WTC11 (cell line): ENCODE data around the gene COL10A1. TPM values are rescaled to one million over a fixed set of nuclear protein-coding genes. Genes with fewer than 3 reads are reported as not detected.

ENCODE experiments used
- ATAC-seq: fragments of 200-7000 bp; cut with Tn5 transposase; 2 replicates; pipeline ENCODE4 v1.10.0; 2021; ENCODE audit warnings: mild to moderate bottlenecking, moderate library complexity
- CTCF ChIA-PET: fragments of 300-600 bp; sonication (Branson Sonifier 250); formaldehyde crosslinking; loops from one replicate; lab custom pipeline; 2021; ENCODE audit warnings: antibody characterized with exemption; lab: Charles Lee
- POLR2A ChIA-PET: fragments of 350-600 bp; sonication (Branson Sonifier 250); formaldehyde crosslinking; loops from one replicate; lab custom pipeline; 2021; ENCODE audit warnings: antibody characterized with exemption; lab: Charles Lee
- DNase-seq: peaks from one replicate; pipeline ENCODE4 v3.0.0; 2021; ENCODE audit warnings: low spot score
- H3K27ac Mint-ChIP-seq: 2 replicates; pipeline ENCODE4 v1.8.0; 2021; ENCODE audit warnings: mixed read lengths
- H3K27me3 Mint-ChIP-seq: 2 replicates; pipeline ENCODE4 v1.8.0; 2021; ENCODE audit warnings: low read depth, mild to moderate bottlenecking, moderate library complexity, mixed read lengths
- H3K36me3 Mint-ChIP-seq: 2 replicates; pipeline ENCODE4 v1.8.0; 2021; ENCODE audit warnings: mixed read lengths
- H3K4me1 Mint-ChIP-seq: 2 replicates; pipeline ENCODE4 v1.8.0; 2022; ENCODE audit warnings: mixed read lengths
- H3K4me3 Mint-ChIP-seq: 2 replicates; pipeline ENCODE4 v1.8.0; 2021; ENCODE audit warnings: mild to moderate bottlenecking, moderate library complexity, mixed read lengths
- H3K9me3 Mint-ChIP-seq: 2 replicates; pipeline ENCODE4 v1.8.0; 2021; ENCODE audit warnings: mixed read lengths
- CREM ChIP-seq: sonication (generic); formaldehyde crosslinking; IDR thresholded peaks from 2 replicates; pipeline ENCODE4 v1.8.1; 2022; ENCODE audit warnings: mild to moderate bottlenecking, missing genetic modification reagents, moderate library complexity
- FOXJ3 ChIP-seq: sonication (generic); formaldehyde crosslinking; IDR thresholded peaks from 2 replicates; pipeline ENCODE4 v1.9.0; 2021; ENCODE audit warnings: missing genetic modification reagents, mild to moderate bottlenecking, borderline replicate concordance
- GRHL2 ChIP-seq: fragments of 250-450 bp; sonication (Bioruptor Pico); IDR thresholded peaks from 2 replicates; pipeline ENCODE4 v1.8.0; 2022; ENCODE audit warnings: mild to moderate bottlenecking, moderate library complexity; ENCODE audit not compliant: insufficient replicate concordance, severe bottlenecking
- GTF2I ChIP-seq: fragments of 250-450 bp; sonication (Bioruptor Pico); conservative IDR thresholded peaks from 2 replicates; pipeline ENCODE4 v1.4.0; 2021; ENCODE audit warnings: mild to moderate bottlenecking
- JUN ChIP-seq: sonication (generic); formaldehyde crosslinking; IDR thresholded peaks from 2 replicates; pipeline ENCODE4 v1.8.0; 2023; ENCODE audit warnings: mild to moderate bottlenecking, missing genetic modification reagents
- MYBL2 ChIP-seq: sonication (generic); formaldehyde crosslinking; IDR thresholded peaks from 2 replicates; pipeline ENCODE4 v1.8.1; 2023; ENCODE audit warnings: mild to moderate bottlenecking, moderate library complexity, missing genetic modification reagents
- NR2C2 ChIP-seq: sonication (generic); formaldehyde crosslinking; IDR thresholded peaks from 2 replicates; pipeline ENCODE4 v1.8.0; 2022; ENCODE audit warnings: mild to moderate bottlenecking, missing genetic modification reagents
- RELA ChIP-seq: sonication (generic); formaldehyde crosslinking; IDR thresholded peaks from 2 replicates; pipeline ENCODE4 v1.8.1; 2022; ENCODE audit warnings: missing genetic modification reagents, mild to moderate bottlenecking, borderline replicate concordance
- SMAD3 ChIP-seq: sonication (generic); formaldehyde crosslinking; IDR thresholded peaks from 2 replicates; pipeline ENCODE4 v1.8.0; 2022; ENCODE audit warnings: missing genetic modification reagents, mild to moderate bottlenecking, borderline replicate concordance
- TEAD4 ChIP-seq: sonication (generic); formaldehyde crosslinking; IDR thresholded peaks from 2 replicates; pipeline ENCODE4 v1.8.0; 2022; ENCODE audit warnings: mild to moderate bottlenecking, missing genetic modification reagents
- ZBTB21 ChIP-seq: sonication (generic); formaldehyde crosslinking; IDR thresholded peaks from 2 replicates; pipeline ENCODE4 v1.8.1; 2023; ENCODE audit warnings: mild to moderate bottlenecking, missing genetic modification reagents, borderline replicate concordance
- total RNA-seq: library from RNA; stranded (reverse); gene quantifications from 3 replicates; pipeline ENCODE4 v1.2.3, GENCODE V29; 2021
- TF ChIP-seq, protein P1 (sequence below): sonication (generic); formaldehyde crosslinking; IDR thresholded peaks from 2 replicates; pipeline ENCODE4 v1.8.1; 2023; ENCODE audit warnings: mild to moderate bottlenecking, missing genetic modification reagents, moderate library complexity
- TF ChIP-seq, protein P2 (sequence below): fragments of 250-450 bp; sonication (Bioruptor Pico); IDR thresholded peaks from 2 replicates; pipeline ENCODE4 v1.8.0; 2021; ENCODE audit warnings: mild to moderate bottlenecking
- TF ChIP-seq, protein P3 (sequence below): sonication (generic); formaldehyde crosslinking; IDR thresholded peaks from 2 replicates; pipeline ENCODE4 v1.8.1; 2023; ENCODE audit warnings: mild to moderate bottlenecking, missing genetic modification reagents
- TF ChIP-seq, protein P4 (sequence below): sonication (generic); formaldehyde crosslinking; IDR thresholded peaks from 2 replicates; pipeline ENCODE4 v1.8.0; 2022; ENCODE audit warnings: mild to moderate bottlenecking, missing genetic modification reagents
- TF ChIP-seq, protein P5 (sequence below): sonication (generic); formaldehyde crosslinking; IDR thresholded peaks from 2 replicates; pipeline ENCODE4 v1.8.0; 2022; ENCODE audit warnings: missing genetic modification reagents
- TF ChIP-seq, protein P6 (sequence below): sonication (generic); formaldehyde crosslinking; IDR thresholded peaks from 2 replicates; pipeline ENCODE4 v1.8.0; 2022; ENCODE audit warnings: mild to moderate bottlenecking, missing genetic modification reagents
- TF ChIP-seq, protein P7 (sequence below): sonication (generic); formaldehyde crosslinking; IDR thresholded peaks from 2 replicates; pipeline ENCODE4 v1.8.1; 2022; ENCODE audit warnings: low read depth, mild to moderate bottlenecking, moderate library complexity, missing genetic modification reagents, borderline replicate concordance
- TF ChIP-seq, protein P8 (sequence below): sonication (generic); formaldehyde crosslinking; IDR thresholded peaks from 2 replicates; pipeline ENCODE4 v1.8.1; 2023; ENCODE audit warnings: mild to moderate bottlenecking, missing genetic modification reagents, moderate library complexity
- TF ChIP-seq, protein P9 (sequence below): fragments of 200-600 bp; IDR thresholded peaks from 2 replicates; pipeline ENCODE4 v1.8.0; 2022; ENCODE audit warnings: antibody characterized with exemption
- TF ChIP-seq, protein P10 (sequence below): sonication (generic); formaldehyde crosslinking; conservative IDR thresholded peaks from 2 replicates; pipeline ENCODE4 v1.8.1; 2022; ENCODE audit warnings: mild to moderate bottlenecking, missing genetic modification reagents

The COL10A1 gene
- total RNA-seq, 1 experiment from 2014 or later, result not detected

DNA sequence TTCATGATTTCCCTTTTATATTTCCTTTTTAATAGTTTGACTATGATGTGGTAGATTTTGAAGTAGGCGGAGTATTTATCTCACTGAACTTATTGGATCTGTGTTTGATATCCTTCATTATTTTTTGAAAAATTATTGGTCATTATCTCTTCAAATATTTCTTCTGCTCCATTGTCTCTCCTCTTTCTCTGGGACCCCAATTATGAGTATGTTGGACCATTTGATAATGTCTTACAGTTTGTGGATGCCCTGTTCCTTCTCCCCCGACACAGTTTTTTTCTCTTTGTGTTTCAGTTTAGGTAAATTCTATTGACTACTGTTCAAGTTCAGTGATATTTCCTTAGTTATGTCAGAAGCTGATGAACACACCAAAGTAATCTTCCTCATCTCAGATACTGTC, 49.4 kb upstream of the COL10A1 start (continued):
- TF ChIP-seq, protein P1, sequence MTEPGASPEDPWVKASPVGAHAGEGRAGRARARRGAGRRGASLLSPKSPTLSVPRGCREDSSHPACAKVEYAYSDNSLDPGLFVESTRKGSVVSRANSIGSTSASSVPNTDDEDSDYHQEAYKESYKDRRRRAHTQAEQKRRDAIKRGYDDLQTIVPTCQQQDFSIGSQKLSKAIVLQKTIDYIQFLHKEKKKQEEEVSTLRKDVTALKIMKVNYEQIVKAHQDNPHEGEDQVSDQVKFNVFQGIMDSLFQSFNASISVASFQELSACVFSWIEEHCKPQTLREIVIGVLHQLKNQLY (CRISPR knock-in tag), result no peak
- TF ChIP-seq, protein P2, sequence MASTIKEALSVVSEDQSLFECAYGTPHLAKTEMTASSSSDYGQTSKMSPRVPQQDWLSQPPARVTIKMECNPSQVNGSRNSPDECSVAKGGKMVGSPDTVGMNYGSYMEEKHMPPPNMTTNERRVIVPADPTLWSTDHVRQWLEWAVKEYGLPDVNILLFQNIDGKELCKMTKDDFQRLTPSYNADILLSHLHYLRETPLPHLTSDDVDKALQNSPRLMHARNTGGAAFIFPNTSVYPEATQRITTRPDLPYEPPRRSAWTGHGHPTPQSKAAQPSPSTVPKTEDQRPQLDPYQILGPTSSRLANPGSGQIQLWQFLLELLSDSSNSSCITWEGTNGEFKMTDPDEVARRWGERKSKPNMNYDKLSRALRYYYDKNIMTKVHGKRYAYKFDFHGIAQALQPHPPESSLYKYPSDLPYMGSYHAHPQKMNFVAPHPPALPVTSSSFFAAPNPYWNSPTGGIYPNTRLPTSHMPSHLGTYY (CRISPR knock-in tag), result no peak
- no peak for TF ChIP-seq RELA (CRISPR knock-in tag)
- TF ChIP-seq FOXJ3 (CRISPR knock-in tag), result no peak
- TF ChIP-seq NR2C2 (CRISPR knock-in tag), result no peak
- TF ChIP-seq, protein P3, sequence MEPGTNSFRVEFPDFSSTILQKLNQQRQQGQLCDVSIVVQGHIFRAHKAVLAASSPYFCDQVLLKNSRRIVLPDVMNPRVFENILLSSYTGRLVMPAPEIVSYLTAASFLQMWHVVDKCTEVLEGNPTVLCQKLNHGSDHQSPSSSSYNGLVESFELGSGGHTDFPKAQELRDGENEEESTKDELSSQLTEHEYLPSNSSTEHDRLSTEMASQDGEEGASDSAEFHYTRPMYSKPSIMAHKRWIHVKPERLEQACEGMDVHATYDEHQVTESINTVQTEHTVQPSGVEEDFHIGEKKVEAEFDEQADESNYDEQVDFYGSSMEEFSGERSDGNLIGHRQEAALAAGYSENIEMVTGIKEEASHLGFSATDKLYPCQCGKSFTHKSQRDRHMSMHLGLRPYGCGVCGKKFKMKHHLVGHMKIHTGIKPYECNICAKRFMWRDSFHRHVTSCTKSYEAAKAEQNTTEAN, result no peak
- TF ChIP-seq, protein P4, sequence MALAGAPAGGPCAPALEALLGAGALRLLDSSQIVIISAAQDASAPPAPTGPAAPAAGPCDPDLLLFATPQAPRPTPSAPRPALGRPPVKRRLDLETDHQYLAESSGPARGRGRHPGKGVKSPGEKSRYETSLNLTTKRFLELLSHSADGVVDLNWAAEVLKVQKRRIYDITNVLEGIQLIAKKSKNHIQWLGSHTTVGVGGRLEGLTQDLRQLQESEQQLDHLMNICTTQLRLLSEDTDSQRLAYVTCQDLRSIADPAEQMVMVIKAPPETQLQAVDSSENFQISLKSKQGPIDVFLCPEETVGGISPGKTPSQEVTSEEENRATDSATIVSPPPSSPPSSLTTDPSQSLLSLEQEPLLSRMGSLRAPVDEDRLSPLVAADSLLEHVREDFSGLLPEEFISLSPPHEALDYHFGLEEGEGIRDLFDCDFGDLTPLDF, result no peak
- TF ChIP-seq TEAD4, result no peak
- TF ChIP-seq GRHL2 (CRISPR knock-in tag), result no peak
- TF ChIP-seq SMAD3 (CRISPR knock-in tag), result no peak
- TF ChIP-seq, protein P5, sequence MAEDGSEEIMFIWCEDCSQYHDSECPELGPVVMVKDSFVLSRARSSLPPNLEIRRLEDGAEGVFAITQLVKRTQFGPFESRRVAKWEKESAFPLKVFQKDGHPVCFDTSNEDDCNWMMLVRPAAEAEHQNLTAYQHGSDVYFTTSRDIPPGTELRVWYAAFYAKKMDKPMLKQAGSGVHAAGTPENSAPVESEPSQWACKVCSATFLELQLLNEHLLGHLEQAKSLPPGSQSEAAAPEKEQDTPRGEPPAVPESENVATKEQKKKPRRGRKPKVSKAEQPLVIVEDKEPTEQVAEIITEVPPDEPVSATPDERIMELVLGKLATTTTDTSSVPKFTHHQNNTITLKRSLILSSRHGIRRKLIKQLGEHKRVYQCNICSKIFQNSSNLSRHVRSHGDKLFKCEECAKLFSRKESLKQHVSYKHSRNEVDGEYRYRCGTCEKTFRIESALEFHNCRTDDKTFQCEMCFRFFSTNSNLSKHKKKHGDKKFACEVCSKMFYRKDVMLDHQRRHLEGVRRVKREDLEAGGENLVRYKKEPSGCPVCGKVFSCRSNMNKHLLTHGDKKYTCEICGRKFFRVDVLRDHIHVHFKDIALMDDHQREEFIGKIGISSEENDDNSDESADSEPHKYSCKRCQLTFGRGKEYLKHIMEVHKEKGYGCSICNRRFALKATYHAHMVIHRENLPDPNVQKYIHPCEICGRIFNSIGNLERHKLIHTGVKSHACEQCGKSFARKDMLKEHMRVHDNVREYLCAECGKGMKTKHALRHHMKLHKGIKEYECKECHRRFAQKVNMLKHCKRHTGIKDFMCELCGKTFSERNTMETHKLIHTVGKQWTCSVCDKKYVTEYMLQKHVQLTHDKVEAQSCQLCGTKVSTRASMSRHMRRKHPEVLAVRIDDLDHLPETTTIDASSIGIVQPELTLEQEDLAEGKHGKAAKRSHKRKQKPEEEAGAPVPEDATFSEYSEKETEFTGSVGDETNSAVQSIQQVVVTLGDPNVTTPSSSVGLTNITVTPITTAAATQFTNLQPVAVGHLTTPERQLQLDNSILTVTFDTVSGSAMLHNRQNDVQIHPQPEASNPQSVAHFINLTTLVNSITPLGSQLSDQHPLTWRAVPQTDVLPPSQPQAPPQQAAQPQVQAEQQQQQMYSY, result no peak

DNA sequence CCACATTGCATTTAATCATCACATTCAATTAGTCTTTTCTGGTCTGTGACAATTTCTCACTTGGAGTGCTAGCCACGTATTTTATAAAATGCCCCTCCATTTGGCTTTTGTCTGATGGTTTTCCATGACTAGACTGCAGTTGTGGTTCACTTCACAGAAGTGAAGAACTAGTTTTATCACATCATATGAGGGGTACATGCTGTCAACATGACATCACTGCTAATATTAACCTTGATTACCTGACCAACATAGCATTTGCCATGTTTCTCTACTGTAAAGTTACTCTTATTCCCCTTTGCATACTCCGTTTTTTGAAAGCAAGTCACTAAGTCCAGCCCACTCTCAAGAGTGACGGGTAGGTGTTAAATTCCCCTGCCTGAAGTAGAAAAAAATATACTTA, 48.0 kb upstream of the COL10A1 start:
- peaks cover 14% of the 10 kb centered on the region for H3K36me3 Mint-ChIP-seq
- peaks cover 16% of the 10 kb centered on the region for H3K9me3 Mint-ChIP-seq
- H3K4me3 Mint-ChIP-seq, result no peak overlapping the region
- no peak overlapping the region for H3K27ac Mint-ChIP-seq
- ATAC-seq (no peak), DNase-seq (no peak)
- TF ChIP-seq CREM (CRISPR knock-in tag) (no peak), ZBTB21 (CRISPR knock-in tag) (no peak), GTF2I (CRISPR knock-in tag) (no peak), RELA (CRISPR knock-in tag) (no peak), JUN (CRISPR knock-in tag) (no peak), MYBL2 (CRISPR knock-in tag) (no peak)
- TF ChIP-seq, protein P6, sequence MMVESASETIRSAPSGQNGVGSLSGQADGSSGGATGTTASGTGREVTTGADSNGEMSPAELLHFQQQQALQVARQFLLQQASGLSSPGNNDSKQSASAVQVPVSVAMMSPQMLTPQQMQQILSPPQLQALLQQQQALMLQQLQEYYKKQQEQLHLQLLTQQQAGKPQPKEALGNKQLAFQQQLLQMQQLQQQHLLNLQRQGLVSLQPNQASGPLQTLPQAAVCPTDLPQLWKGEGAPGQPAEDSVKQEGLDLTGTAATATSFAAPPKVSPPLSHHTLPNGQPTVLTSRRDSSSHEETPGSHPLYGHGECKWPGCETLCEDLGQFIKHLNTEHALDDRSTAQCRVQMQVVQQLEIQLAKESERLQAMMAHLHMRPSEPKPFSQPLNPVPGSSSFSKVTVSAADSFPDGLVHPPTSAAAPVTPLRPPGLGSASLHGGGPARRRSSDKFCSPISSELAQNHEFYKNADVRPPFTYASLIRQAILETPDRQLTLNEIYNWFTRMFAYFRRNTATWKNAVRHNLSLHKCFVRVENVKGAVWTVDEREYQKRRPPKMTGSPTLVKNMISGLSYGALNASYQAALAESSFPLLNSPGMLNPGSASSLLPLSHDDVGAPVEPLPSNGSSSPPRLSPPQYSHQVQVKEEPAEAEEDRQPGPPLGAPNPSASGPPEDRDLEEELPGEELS (CRISPR knock-in tag), result no peak
- TF ChIP-seq, protein P7, sequence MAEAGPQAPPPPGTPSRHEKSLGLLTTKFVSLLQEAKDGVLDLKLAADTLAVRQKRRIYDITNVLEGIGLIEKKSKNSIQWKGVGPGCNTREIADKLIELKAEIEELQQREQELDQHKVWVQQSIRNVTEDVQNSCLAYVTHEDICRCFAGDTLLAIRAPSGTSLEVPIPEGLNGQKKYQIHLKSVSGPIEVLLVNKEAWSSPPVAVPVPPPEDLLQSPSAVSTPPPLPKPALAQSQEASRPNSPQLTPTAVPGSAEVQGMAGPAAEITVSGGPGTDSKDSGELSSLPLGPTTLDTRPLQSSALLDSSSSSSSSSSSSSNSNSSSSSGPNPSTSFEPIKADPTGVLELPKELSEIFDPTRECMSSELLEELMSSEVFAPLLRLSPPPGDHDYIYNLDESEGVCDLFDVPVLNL (CRISPR knock-in tag), result no peak
- TF ChIP-seq, protein P8, sequence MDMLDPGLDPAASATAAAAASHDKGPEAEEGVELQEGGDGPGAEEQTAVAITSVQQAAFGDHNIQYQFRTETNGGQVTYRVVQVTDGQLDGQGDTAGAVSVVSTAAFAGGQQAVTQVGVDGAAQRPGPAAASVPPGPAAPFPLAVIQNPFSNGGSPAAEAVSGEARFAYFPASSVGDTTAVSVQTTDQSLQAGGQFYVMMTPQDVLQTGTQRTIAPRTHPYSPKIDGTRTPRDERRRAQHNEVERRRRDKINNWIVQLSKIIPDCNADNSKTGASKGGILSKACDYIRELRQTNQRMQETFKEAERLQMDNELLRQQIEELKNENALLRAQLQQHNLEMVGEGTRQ (CRISPR knock-in tag), result no peak
- TF ChIP-seq, protein P1 (CRISPR knock-in tag), result no peak
- TF ChIP-seq, protein P9, sequence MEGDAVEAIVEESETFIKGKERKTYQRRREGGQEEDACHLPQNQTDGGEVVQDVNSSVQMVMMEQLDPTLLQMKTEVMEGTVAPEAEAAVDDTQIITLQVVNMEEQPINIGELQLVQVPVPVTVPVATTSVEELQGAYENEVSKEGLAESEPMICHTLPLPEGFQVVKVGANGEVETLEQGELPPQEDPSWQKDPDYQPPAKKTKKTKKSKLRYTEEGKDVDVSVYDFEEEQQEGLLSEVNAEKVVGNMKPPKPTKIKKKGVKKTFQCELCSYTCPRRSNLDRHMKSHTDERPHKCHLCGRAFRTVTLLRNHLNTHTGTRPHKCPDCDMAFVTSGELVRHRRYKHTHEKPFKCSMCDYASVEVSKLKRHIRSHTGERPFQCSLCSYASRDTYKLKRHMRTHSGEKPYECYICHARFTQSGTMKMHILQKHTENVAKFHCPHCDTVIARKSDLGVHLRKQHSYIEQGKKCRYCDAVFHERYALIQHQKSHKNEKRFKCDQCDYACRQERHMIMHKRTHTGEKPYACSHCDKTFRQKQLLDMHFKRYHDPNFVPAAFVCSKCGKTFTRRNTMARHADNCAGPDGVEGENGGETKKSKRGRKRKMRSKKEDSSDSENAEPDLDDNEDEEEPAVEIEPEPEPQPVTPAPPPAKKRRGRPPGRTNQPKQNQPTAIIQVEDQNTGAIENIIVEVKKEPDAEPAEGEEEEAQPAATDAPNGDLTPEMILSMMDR, result no peak
- TF ChIP-seq, protein P10, sequence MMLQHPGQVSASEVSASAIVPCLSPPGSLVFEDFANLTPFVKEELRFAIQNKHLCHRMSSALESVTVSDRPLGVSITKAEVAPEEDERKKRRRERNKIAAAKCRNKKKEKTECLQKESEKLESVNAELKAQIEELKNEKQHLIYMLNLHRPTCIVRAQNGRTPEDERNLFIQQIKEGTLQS (CRISPR knock-in tag), result no peak
- ChIA-PET POLR2A (no interaction called here), CTCF (no interaction called here)
- H3K27me3 Mint-ChIP-seq, result no peaks in the 10 kb centered on the region
- peaks cover 5% of the 10 kb centered on the region for H3K4me1 Mint-ChIP-seq
